WERI-Rb-1 (cell line): ENCODE data around the gene LAMB3.

Experiments
- DNase-seq: peaks from one replicate; pipeline ENCODE4 v3.0.0-alpha.2; 2020
- H3K27ac ChIP-seq: fragments of 250-450 bp; sonication (Bioruptor Pico); 2 replicates; pipeline ENCODE4 v1.5.1; 2020; ENCODE audit warnings: mild to moderate bottlenecking, moderate library complexity
- H3K27me3 ChIP-seq: fragments of 250-450 bp; sonication (Bioruptor Pico); 2 replicates; pipeline ENCODE4 v1.5.1; 2021; ENCODE audit warnings: mild to moderate bottlenecking, low read depth, moderate library complexity; ENCODE audit not compliant: insufficient read depth, severe bottlenecking
- H3K36me3 ChIP-seq: fragments of 250-450 bp; sonication (Bioruptor Pico); 2 replicates; pipeline ENCODE4 v1.5.1; 2020; ENCODE audit warnings: mild to moderate bottlenecking, moderate library complexity
- H3K4me3 ChIP-seq: 2 replicates; pipeline ENCODE4 v1.5.1; 2011; ENCODE audit warnings: low read depth, mild to moderate bottlenecking, control low read depth, low read length
- H3K9me3 ChIP-seq: fragments of 250-450 bp; sonication (Bioruptor Pico); 2 replicates; pipeline ENCODE4 v1.5.1; 2021; ENCODE audit warnings: mild to moderate bottlenecking, moderate library complexity; ENCODE audit not compliant: severe bottlenecking
- TF ChIP-seq, protein P1 (sequence below): IDR thresholded peaks from 2 replicates; pipeline ENCODE4 v1.5.1; 2011; ENCODE audit warnings: low read depth, mild to moderate bottlenecking, control low read depth, inconsistent platforms, low read length

The LAMB3 gene

GRCh38 chr1:209616366-209617046 is 35.7 kb downstream of the LAMB3 start:
- TF ChIP-seq, protein P1, sequence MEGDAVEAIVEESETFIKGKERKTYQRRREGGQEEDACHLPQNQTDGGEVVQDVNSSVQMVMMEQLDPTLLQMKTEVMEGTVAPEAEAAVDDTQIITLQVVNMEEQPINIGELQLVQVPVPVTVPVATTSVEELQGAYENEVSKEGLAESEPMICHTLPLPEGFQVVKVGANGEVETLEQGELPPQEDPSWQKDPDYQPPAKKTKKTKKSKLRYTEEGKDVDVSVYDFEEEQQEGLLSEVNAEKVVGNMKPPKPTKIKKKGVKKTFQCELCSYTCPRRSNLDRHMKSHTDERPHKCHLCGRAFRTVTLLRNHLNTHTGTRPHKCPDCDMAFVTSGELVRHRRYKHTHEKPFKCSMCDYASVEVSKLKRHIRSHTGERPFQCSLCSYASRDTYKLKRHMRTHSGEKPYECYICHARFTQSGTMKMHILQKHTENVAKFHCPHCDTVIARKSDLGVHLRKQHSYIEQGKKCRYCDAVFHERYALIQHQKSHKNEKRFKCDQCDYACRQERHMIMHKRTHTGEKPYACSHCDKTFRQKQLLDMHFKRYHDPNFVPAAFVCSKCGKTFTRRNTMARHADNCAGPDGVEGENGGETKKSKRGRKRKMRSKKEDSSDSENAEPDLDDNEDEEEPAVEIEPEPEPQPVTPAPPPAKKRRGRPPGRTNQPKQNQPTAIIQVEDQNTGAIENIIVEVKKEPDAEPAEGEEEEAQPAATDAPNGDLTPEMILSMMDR = no peak
- no peak overlapping the region for H3K4me3 ChIP-seq
- no peak for DNase-seq
- H3K27me3 ChIP-seq = peaks cover 85% of the 10 kb centered on the region
- H3K9me3 ChIP-seq = no peaks in the 10 kb centered on the region
- no peak overlapping the region for H3K27ac ChIP-seq
- no peaks in the 10 kb centered on the region for H3K36me3 ChIP-seq

DNA sequence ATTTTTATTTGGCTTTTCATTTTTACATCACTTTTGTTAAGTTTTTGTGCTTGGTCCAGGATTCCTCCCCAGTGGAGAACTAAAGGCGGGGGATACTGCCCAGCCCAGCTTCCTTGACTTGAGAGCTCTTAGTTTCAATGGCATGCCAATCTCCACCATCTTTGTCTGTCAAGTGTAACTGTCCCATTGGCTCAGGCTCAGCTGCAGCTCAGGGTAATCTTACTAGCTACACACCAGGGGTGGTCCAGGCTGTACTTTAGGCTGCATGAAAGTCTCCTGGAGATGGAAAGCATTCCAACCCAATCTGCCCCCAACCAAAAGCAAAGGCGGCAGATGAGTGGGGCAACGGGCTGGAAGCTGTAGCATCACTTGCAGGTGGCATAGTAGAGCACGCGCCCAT is 37.3 kb downstream of the LAMB3 start:
- DNase-seq = no peak
- Histone ChIP-seq H3K27ac (no peak overlapping the region), H3K9me3 (no peaks in the 10 kb centered on the region), H3K36me3 (no peaks in the 10 kb centered on the region), H3K4me3 (no peak overlapping the region), H3K27me3 (peaks cover 84% of the 10 kb centered on the region)
- TF ChIP-seq, protein P1 = no peak

DNA sequence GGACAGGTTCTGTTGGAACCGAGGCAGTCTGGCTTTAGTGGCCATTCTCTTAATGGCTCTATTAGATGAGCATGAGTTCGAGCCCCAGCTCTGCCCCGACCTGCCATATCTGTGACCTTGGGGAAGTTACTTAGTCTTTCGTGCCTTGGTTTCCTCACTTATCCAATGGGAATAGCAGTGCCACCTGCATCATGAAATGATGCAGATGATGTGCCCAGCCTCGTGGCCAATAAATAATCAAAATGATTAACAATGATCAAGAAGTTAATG is 38.1 kb downstream of the LAMB3 start:
- no peak for DNase-seq
- TF ChIP-seq, protein P1 = no peak
- Histone ChIP-seq H3K9me3 (no peaks in the 10 kb centered on the region), H3K27me3 (peaks cover 77% of the 10 kb centered on the region), H3K36me3 (no peaks in the 10 kb centered on the region), H3K4me3 (no peak overlapping the region), H3K27ac (no peak overlapping the region)

- TF ChIP-seq, protein P1 = no peak
- Histone ChIP-seq H3K36me3 (no peaks in the 10 kb centered on the region), H3K9me3 (no peaks in the 10 kb centered on the region), H3K27me3 (peaks cover 73% of the 10 kb centered on the region), H3K4me3 (no peak overlapping the region), H3K27ac (no peak overlapping the region)
- DNase-seq = peak; percentile 33
Observed at GRCh38 chr1:209613400-209614150, 38.6 kb downstream of the LAMB3 start.

DNA sequence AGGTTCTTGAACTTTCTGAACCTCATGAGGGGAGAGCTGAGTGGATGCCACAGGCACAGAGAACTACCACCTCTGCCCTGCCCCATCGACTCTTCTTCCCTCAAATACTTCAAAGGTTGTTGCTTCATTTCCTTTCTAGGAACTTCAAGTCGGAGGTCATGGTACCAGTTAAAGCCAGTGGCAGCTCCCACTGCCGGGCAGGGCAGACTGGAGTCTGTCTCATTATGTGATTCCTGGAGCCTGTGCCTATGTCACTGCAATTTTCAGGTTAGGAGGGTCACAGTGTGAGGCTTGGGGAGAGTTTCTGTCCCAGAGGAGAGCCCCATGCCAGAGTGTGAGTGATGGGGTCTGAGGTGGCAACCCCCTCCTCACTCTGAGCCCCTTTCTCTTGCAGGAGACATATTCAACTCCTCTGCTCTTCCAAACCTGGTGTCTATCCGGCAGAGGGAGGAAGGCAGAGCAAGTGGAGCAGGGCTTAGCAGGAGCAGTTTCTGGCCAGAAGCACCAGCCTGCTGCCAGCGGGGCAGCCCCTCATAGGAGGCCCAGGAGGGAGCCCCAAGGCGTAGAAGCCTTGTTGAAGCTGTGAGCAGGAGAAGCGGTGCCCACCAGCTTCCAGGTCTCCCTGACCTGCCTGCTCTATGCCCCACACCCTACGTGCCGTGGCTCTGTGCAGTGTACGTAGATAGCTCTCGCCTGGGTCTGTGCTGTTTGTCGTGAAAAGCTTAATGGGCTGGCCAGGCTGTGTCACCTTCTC is 39.4 kb downstream of the LAMB3 start:
- H3K27me3 ChIP-seq = peaks cover 73% of the 10 kb centered on the region
- no peak overlapping the region for H3K4me3 ChIP-seq
- no peaks in the 10 kb centered on the region for H3K9me3 ChIP-seq
- H3K27ac ChIP-seq = no peak overlapping the region
- TF ChIP-seq, protein P1 = no peak
- DNase-seq = no peak
- no peaks in the 10 kb centered on the region for H3K36me3 ChIP-seq
